ENCODE data around the gene ZRANB1. TPM values are rescaled to one million over a fixed set of nuclear protein-coding genes. Genes with fewer than 3 reads are reported as not detected.

ZRANB1 gene
- total and polyA plus RNA-seq, 2 donors (not counting 1 experiment from before 2014, with no cell fraction given), result 26.5 to 39.3 TPM

DNA sequence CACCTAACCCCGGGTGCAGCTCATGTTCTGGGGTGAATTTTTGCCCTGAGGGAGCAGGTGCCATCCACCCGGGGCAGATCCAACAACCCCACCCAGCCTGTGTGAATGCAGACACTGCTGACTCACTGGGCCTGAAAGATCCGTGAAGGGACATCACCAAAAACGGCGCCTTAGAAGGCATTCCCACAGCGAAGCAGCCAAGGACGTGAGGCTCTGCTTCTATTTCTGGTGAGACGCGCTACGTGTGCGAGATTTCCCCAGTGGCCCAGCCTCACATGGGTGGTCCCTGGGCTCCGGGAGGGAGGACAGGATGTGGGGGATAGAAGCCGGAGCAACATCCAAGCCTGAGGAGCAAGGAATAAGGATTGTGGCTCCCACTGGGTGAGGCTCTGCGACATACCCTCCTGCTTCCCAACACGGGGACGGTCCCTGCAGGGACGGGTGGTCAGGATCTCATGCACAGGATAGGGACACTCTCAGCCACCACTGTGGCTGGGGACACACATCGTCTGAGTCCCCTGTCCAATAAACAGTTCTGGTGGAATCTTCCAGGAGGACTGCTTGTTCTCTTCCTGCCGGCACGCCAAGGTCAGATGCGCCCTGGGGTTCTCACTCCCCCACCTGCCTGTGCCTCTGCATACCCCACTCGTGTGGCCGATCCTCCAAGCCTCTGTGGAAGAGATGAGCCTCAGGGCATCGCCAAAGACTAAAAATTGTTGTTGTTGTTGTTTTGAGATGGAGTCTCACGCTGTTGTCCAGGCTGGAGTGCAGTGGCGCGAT lies 70.2 kb downstream of the ZRANB1 start:
- Histone ChIP-seq H4K20me1 (ENCODE audit: control insufficient read depth, extremely low read depth, insufficient read depth, low read length) (no peaks in the 10 kb centered on the region), H3K36me3 (ENCODE audit: control insufficient read depth, insufficient read depth, low read length) (peaks cover 4% of the 10 kb centered on the region), H3K79me2 (ENCODE audit: control insufficient read depth, insufficient read depth, low read length) (peaks cover 39% of the 10 kb centered on the region), H3K27me3 (ENCODE audit: control insufficient read depth, insufficient read depth, low read length) (no peaks in the 10 kb centered on the region), H3K4me1 (ENCODE audit: control insufficient read depth, extremely low read depth, insufficient read depth, low read length) (peaks cover 30% of the 10 kb centered on the region), H2AFZ (ENCODE audit: low read length) (no peak overlapping the region), H3K9ac (ENCODE audit: insufficient read depth, low read length) (no peak overlapping the region), H3K4me2 (ENCODE audit: extremely low read depth, insufficient read depth, low read length) (no peak overlapping the region), H3K4me3 (replicated peaks in 1 of 4; ENCODE audit: control extremely low read depth in 1 of 4, insufficient read depth in 1 of 4, low read depth in 3 of 4, low read length in 4 of 4) (no peak overlapping the region), H3K27ac (ENCODE audit: insufficient read depth, low read length) (peak overlapping the region; percentile 25), H3K9me3 (ENCODE audit: control insufficient read depth, insufficient read depth, low read depth, low read length) (no peaks in the 10 kb centered on the region)
- TF ChIP-seq, protein P1, sequence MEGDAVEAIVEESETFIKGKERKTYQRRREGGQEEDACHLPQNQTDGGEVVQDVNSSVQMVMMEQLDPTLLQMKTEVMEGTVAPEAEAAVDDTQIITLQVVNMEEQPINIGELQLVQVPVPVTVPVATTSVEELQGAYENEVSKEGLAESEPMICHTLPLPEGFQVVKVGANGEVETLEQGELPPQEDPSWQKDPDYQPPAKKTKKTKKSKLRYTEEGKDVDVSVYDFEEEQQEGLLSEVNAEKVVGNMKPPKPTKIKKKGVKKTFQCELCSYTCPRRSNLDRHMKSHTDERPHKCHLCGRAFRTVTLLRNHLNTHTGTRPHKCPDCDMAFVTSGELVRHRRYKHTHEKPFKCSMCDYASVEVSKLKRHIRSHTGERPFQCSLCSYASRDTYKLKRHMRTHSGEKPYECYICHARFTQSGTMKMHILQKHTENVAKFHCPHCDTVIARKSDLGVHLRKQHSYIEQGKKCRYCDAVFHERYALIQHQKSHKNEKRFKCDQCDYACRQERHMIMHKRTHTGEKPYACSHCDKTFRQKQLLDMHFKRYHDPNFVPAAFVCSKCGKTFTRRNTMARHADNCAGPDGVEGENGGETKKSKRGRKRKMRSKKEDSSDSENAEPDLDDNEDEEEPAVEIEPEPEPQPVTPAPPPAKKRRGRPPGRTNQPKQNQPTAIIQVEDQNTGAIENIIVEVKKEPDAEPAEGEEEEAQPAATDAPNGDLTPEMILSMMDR (conservative IDR thresholded peaks at IDR 0.05 in 1 of 2, IDR thresholded peaks at IDR 0.05 in 1 of 2; ENCODE audit: low read depth in 1 of 2, low read length in 2 of 2), result no peak
- no peak for TF ChIP-seq EZH2 (IDR thresholded peaks at IDR 0.05; ENCODE audit: low read length, missing control alignments)
- no peak for DNase-seq (ENCODE audit: low read depth in 2 of 2)

GRCh38 chr10:125012851-125013528 lies 71.1 kb downstream of the ZRANB1 start:
- no peaks in the 10 kb centered on the region for H4K20me1 ChIP-seq (ENCODE audit: control insufficient read depth, extremely low read depth, insufficient read depth, low read length)
- no peak overlapping the region for H3K4me2 ChIP-seq (ENCODE audit: extremely low read depth, insufficient read depth, low read length)
- no peaks in the 10 kb centered on the region for H3K9me3 ChIP-seq (ENCODE audit: control insufficient read depth, insufficient read depth, low read depth, low read length)
- H3K79me2 ChIP-seq (ENCODE audit: control insufficient read depth, insufficient read depth, low read length), result peaks cover 44% of the 10 kb centered on the region
- peaks cover 33% of the 10 kb centered on the region for H3K4me1 ChIP-seq (ENCODE audit: control insufficient read depth, extremely low read depth, insufficient read depth, low read length)
- H2AFZ ChIP-seq (ENCODE audit: low read length), result no peak overlapping the region
- peaks cover 4% of the 10 kb centered on the region for H3K36me3 ChIP-seq (ENCODE audit: control insufficient read depth, insufficient read depth, low read length)
- no peak for DNase-seq (ENCODE audit: low read depth in 2 of 2)
- H3K9ac ChIP-seq (ENCODE audit: insufficient read depth, low read length), result no peak overlapping the region
- H3K4me3 ChIP-seq (replicated peaks in 1 of 4; ENCODE audit: control extremely low read depth in 1 of 4, insufficient read depth in 1 of 4, low read depth in 3 of 4, low read length in 4 of 4), result no peak overlapping the region
- H3K27me3 ChIP-seq (ENCODE audit: control insufficient read depth, insufficient read depth, low read length), result no peaks in the 10 kb centered on the region
- H3K27ac ChIP-seq (ENCODE audit: insufficient read depth, low read length), result no peak overlapping the region
- TF ChIP-seq, protein P1 (conservative IDR thresholded peaks at IDR 0.05 in 1 of 2, IDR thresholded peaks at IDR 0.05 in 1 of 2; ENCODE audit: low read depth in 1 of 2, low read length in 2 of 2), result no peak
- no peak for TF ChIP-seq EZH2 (IDR thresholded peaks at IDR 0.05; ENCODE audit: low read length, missing control alignments)

GRCh38 chr10:125013529-125013872 lies 71.6 kb downstream of the ZRANB1 start:
- Histone ChIP-seq H3K79me2 (ENCODE audit: control insufficient read depth, insufficient read depth, low read length) (peaks cover 43% of the 10 kb centered on the region), H3K4me3 (replicated peaks in 1 of 4; ENCODE audit: control extremely low read depth in 1 of 4, insufficient read depth in 1 of 4, low read depth in 3 of 4, low read length in 4 of 4) (no peak overlapping the region), H3K9me3 (ENCODE audit: control insufficient read depth, insufficient read depth, low read depth, low read length) (no peaks in the 10 kb centered on the region), H3K9ac (ENCODE audit: insufficient read depth, low read length) (no peak overlapping the region), H3K4me1 (ENCODE audit: control insufficient read depth, extremely low read depth, insufficient read depth, low read length) (peaks cover 33% of the 10 kb centered on the region), H3K36me3 (ENCODE audit: control insufficient read depth, insufficient read depth, low read length) (peaks cover 4% of the 10 kb centered on the region), H2AFZ (ENCODE audit: low read length) (no peak overlapping the region), H4K20me1 (ENCODE audit: control insufficient read depth, extremely low read depth, insufficient read depth, low read length) (no peaks in the 10 kb centered on the region), H3K4me2 (ENCODE audit: extremely low read depth, insufficient read depth, low read length) (no peak overlapping the region), H3K27me3 (ENCODE audit: control insufficient read depth, insufficient read depth, low read length) (no peaks in the 10 kb centered on the region), H3K27ac (ENCODE audit: insufficient read depth, low read length) (no peak overlapping the region)
- no peak for DNase-seq (ENCODE audit: low read depth in 2 of 2)
- TF ChIP-seq, protein P1 (conservative IDR thresholded peaks at IDR 0.05 in 1 of 2, IDR thresholded peaks at IDR 0.05 in 1 of 2; ENCODE audit: low read depth in 1 of 2, low read length in 2 of 2), result no peak
- no peak for TF ChIP-seq EZH2 (IDR thresholded peaks at IDR 0.05; ENCODE audit: low read length, missing control alignments)

Measured in fibroblast of lung (primary cell).